Measurements from ENCODE around the gene CAPN7. TPM values are rescaled to one million over a fixed set of nuclear protein-coding genes. Genes with fewer than 3 reads are reported as not detected.
"Not testable (repeated sequence)": the region's sequence is repeated elsewhere in the genome, so short reads cannot be mapped to it uniquely, and the experiment has no call there.

Gene CAPN7
- total and polyA plus RNA-seq, 2 experiments from 2014 or later, result 26.7 to 33.1 TPM

- Histone ChIP-seq H3K36me3 (no peaks in the 10 kb centered on the region), H3K4me1 (ENCODE audit: low read depth) (peaks cover 6% of the 10 kb centered on the region), H3K4me3 (no peak overlapping the region), H3K27ac (no peak overlapping the region), H3K9me3 (ENCODE audit: low read depth) (no peaks in the 10 kb centered on the region), H3K27me3 (no peaks in the 10 kb centered on the region)
- DNase-seq (ENCODE audit: low read depth in 1 of 2, low spot score in 1 of 2), result no peak
- TF ChIP-seq CTCF (IDR thresholded peaks at IDR 0.05; ENCODE audit: low read depth, low read length), result no peak
These were observed 20.6 kb upstream of the CAPN7 start for GRCh38 chr3:15185404-15185803.

- Histone ChIP-seq H3K4me3 (no peak overlapping the region), H3K4me1 (ENCODE audit: low read depth) (peaks cover 6% of the 10 kb centered on the region), H3K27ac (no peak overlapping the region), H3K27me3 (no peaks in the 10 kb centered on the region), H3K36me3 (no peaks in the 10 kb centered on the region), H3K9me3 (ENCODE audit: low read depth) (no peaks in the 10 kb centered on the region)
- no peak for TF ChIP-seq CTCF (IDR thresholded peaks at IDR 0.05; ENCODE audit: low read depth, low read length)
- DNase-seq (ENCODE audit: low read depth in 1 of 2, low spot score in 1 of 2), result no peak
These were observed 20.0 kb upstream of the CAPN7 start for GRCh38 chr3:15186101-15186476.

GRCh38 chr3:15186477-15187164 is 19.4 kb upstream of the CAPN7 start:
- H3K9me3 ChIP-seq (ENCODE audit: low read depth); H3K4me3 ChIP-seq; DNase-seq (ENCODE audit: low read depth in 1 of 2, low spot score in 1 of 2); H3K4me1 ChIP-seq (ENCODE audit: low read depth); H3K27me3 ChIP-seq; H3K27ac ChIP-seq; H3K36me3 ChIP-seq: not testable (repeated sequence)

GRCh38 chr3:15197340-15198029 is 8.6 kb upstream of the CAPN7 start:
- H3K27ac ChIP-seq, result no peak overlapping the region
- H3K27me3 ChIP-seq, result no peaks in the 10 kb centered on the region
- no peaks in the 10 kb centered on the region for H3K36me3 ChIP-seq
- H3K9me3 ChIP-seq (ENCODE audit: low read depth), result no peaks in the 10 kb centered on the region
- no peak for TF ChIP-seq CTCF (IDR thresholded peaks at IDR 0.05; ENCODE audit: low read depth, low read length)
- DNase-seq (ENCODE audit: low read depth in 1 of 2, low spot score in 1 of 2), result no peak
- no peak overlapping the region for H3K4me3 ChIP-seq
- H3K4me1 ChIP-seq (ENCODE audit: low read depth), result no peaks in the 10 kb centered on the region

- no peaks in the 10 kb centered on the region for H3K36me3 ChIP-seq
- H3K4me3 ChIP-seq, result no peak overlapping the region
- H3K27me3 ChIP-seq, result no peaks in the 10 kb centered on the region
- TF ChIP-seq CTCF (IDR thresholded peaks at IDR 0.05; ENCODE audit: low read depth, low read length), result no peak
- H3K9me3 ChIP-seq (ENCODE audit: low read depth), result no peaks in the 10 kb centered on the region
- no peak for DNase-seq (ENCODE audit: low read depth in 1 of 2, low spot score in 1 of 2)
- H3K4me1 ChIP-seq (ENCODE audit: low read depth), result no peaks in the 10 kb centered on the region
- no peak overlapping the region for H3K27ac ChIP-seq
These were observed 7.4 kb upstream of the CAPN7 start for GRCh38 chr3:15198686-15199085.

- Histone ChIP-seq H3K4me3 (no peak overlapping the region), H3K4me1 (ENCODE audit: low read depth) (no peaks in the 10 kb centered on the region), H3K27ac (no peak overlapping the region), H3K9me3 (ENCODE audit: low read depth) (no peaks in the 10 kb centered on the region), H3K36me3 (no peaks in the 10 kb centered on the region), H3K27me3 (no peaks in the 10 kb centered on the region)
- TF ChIP-seq CTCF (IDR thresholded peaks at IDR 0.05; ENCODE audit: low read depth, low read length), result no peak
- DNase-seq (ENCODE audit: low read depth in 1 of 2, low spot score in 1 of 2), result no peak
These were observed 6.4 kb upstream of the CAPN7 start for GRCh38 chr3:15199493-15200105.
